H9 (cell line): ENCODE data around the gene USP12. TPM values are rescaled to one million over a fixed set of nuclear protein-coding genes. Genes with fewer than 3 reads are reported as not detected.

Experiments used
- DNase-seq: peaks from one replicate; pipeline ENCODE4 v3.0.0-alpha.2; 2017
- H2AFZ ChIP-seq: one replicate; pipeline ENCODE4 v1.6.1; 2013; ENCODE audit warnings: mild to moderate bottlenecking, low read length, control low read depth, moderate library complexity
- H2AK5ac ChIP-seq: 2 replicates; pipeline ENCODE4 v1.6.1; 2013; ENCODE audit warnings: low read length, control low read depth, mixed read lengths; ENCODE audit not compliant: insufficient read length
- H2BK120ac ChIP-seq: one replicate; pipeline ENCODE4 v1.6.1; 2013; ENCODE audit warnings: low read depth, mild to moderate bottlenecking, low read length, control low read depth, inconsistent platforms; ENCODE audit not compliant: poor library complexity, severe bottlenecking
- H2BK12ac ChIP-seq: 2 replicates; pipeline ENCODE4 v1.6.1; 2013; ENCODE audit warnings: low read length, control low read depth, mixed read lengths, low read depth; ENCODE audit not compliant: insufficient read length
- H2BK15ac ChIP-seq: 2 replicates; pipeline ENCODE4 v1.6.1; 2013; ENCODE audit warnings: low read depth, low read length, control low read depth
- H2BK20ac ChIP-seq: one replicate; pipeline ENCODE4 v1.6.1; 2013; ENCODE audit warnings: low read depth, mild to moderate bottlenecking, low read length, control low read depth, inconsistent platforms; ENCODE audit not compliant: poor library complexity, severe bottlenecking
- H2BK5ac ChIP-seq: 2 replicates; pipeline ENCODE4 v1.6.1; 2013; ENCODE audit warnings: low read length, control low read depth, mixed read lengths; ENCODE audit not compliant: insufficient read length
- H3K14ac ChIP-seq: 2 replicates; pipeline ENCODE4 v1.6.1; 2013; ENCODE audit warnings: low read length, control low read depth; ENCODE audit not compliant: insufficient read depth
- H3K18ac ChIP-seq: 2 replicates; pipeline ENCODE4 v1.6.1; 2013; ENCODE audit warnings: low read depth, mild to moderate bottlenecking, mixed read lengths, low read length, control low read depth; ENCODE audit not compliant: insufficient read length
- H3K23ac ChIP-seq: 2 replicates; pipeline ENCODE4 v1.6.1; 2013; ENCODE audit warnings: low read length, control low read depth, mixed read lengths, low read depth; ENCODE audit not compliant: insufficient read length
- H3K23me2 ChIP-seq: 2 replicates; pipeline ENCODE4 v1.6.1; 2013; ENCODE audit warnings: low read depth, mild to moderate bottlenecking, mixed read lengths, low read length, control low read depth; ENCODE audit not compliant: insufficient read length, poor library complexity, severe bottlenecking
- H3K27ac ChIP-seq: 2 replicates; pipeline ENCODE4 v1.5.1; 2013; ENCODE audit warnings: low read length, control low read depth, mixed read lengths, low read depth; ENCODE audit not compliant: insufficient read length
- H3K27me3 ChIP-seq: 2 replicates; pipeline ENCODE4 v1.6.1; 2013; ENCODE audit warnings: low read length, control low read depth, inconsistent platforms; ENCODE audit not compliant: insufficient read depth
- H3K4ac ChIP-seq: 2 replicates; pipeline ENCODE4 v1.6.1; 2013; ENCODE audit warnings: low read depth, mild to moderate bottlenecking, control low read depth, inconsistent platforms, low read length, moderate library complexity
- H3K4me1 ChIP-seq: 2 replicates; pipeline ENCODE4 v1.6.1; 2013; ENCODE audit warnings: low read length, control low read depth, inconsistent platforms; ENCODE audit not compliant: insufficient read depth
- H3K4me2 ChIP-seq: 2 replicates; pipeline ENCODE4 v1.6.1; 2013; ENCODE audit warnings: low read length, control low read depth, mixed read lengths; ENCODE audit not compliant: insufficient read length, insufficient read depth
- H3K56ac ChIP-seq: 2 replicates; pipeline ENCODE4 v1.6.1; 2013; ENCODE audit warnings: low read depth, mild to moderate bottlenecking, mixed read lengths, low read length, control low read depth; ENCODE audit not compliant: insufficient read length
- H3K79me1 ChIP-seq: 2 replicates; pipeline ENCODE4 v1.6.1; 2013; ENCODE audit warnings: low read depth, mild to moderate bottlenecking, moderate library complexity, low read length, control low read depth, inconsistent platforms; ENCODE audit not compliant: insufficient read depth, poor library complexity, severe bottlenecking
- H3K79me2 ChIP-seq: 2 replicates; pipeline ENCODE4 v1.6.1; 2013; ENCODE audit warnings: low read length, control low read depth, inconsistent platforms; ENCODE audit not compliant: insufficient read depth
- H3K9ac ChIP-seq: 2 replicates; pipeline ENCODE4 v1.6.1; 2013; ENCODE audit warnings: low read length, control low read depth, mixed read lengths; ENCODE audit not compliant: insufficient read length; ENCODE audit errors: extremely low read depth
- H3K9me3 ChIP-seq: one replicate; pipeline ENCODE4 v1.6.1; 2013; ENCODE audit warnings: low read depth, low read length, inconsistent platforms; ENCODE audit not compliant: control insufficient read depth
- H3T11ph ChIP-seq: one replicate; pipeline ENCODE4 v1.6.1; 2013; ENCODE audit warnings: mild to moderate bottlenecking, low read length, control low read depth, inconsistent platforms
- H4K20me1 ChIP-seq: one replicate; pipeline ENCODE4 v1.6.1; 2013; ENCODE audit not compliant: control insufficient read depth, insufficient read length, insufficient read depth
- H4K5ac ChIP-seq: 2 replicates; pipeline ENCODE4 v1.6.1; 2013; ENCODE audit warnings: low read depth, mild to moderate bottlenecking, mixed read lengths, low read length, control low read depth; ENCODE audit not compliant: insufficient read length
- H4K8ac ChIP-seq: replicated peaks from 2 replicates; pipeline ENCODE4 v1.6.1; 2013; ENCODE audit warnings: low read length, control low read depth, mixed read lengths, low read depth; ENCODE audit not compliant: insufficient read length
- H4K91ac ChIP-seq: 2 replicates; pipeline ENCODE4 v1.6.1; 2013; ENCODE audit warnings: low read depth, mild to moderate bottlenecking, moderate library complexity, mixed read lengths, low read length, control low read depth; ENCODE audit not compliant: insufficient read length
- H3K27ac Mint-ChIP-seq, 3 experiments: 2 replicates in 2 of 3; 3 replicates in 1 of 3; pipeline ENCODE4 v1.8.0; 2020 to 2021; ENCODE audit warnings: mixed read lengths in 3 of 3, mild to moderate bottlenecking in 1 of 3, moderate library complexity in 1 of 3
- H3K27me3 Mint-ChIP-seq: 2 replicates; pipeline ENCODE4 v1.8.0; 2021; ENCODE audit warnings: low read depth, mild to moderate bottlenecking, moderate library complexity, mixed read lengths
- H3K36me3 Mint-ChIP-seq, 3 experiments: 2 replicates in 2 of 3; 3 replicates in 1 of 3; pipeline ENCODE4 v1.8.0; 2020 to 2021; ENCODE audit warnings: low read depth in 3 of 3, mixed read lengths in 3 of 3; ENCODE audit not compliant: insufficient read depth in 1 of 3
- H3K4me1 Mint-ChIP-seq, 2 experiments: 2 replicates each; pipeline ENCODE4 v1.8.0; 2020; ENCODE audit warnings: mixed read lengths in 2 of 2
- H3K4me3 Mint-ChIP-seq, 2 experiments: 2 replicates in 1 of 2; 3 replicates in 1 of 2; pipeline ENCODE4 v1.8.0; 2020 to 2021; ENCODE audit warnings: mild to moderate bottlenecking in 2 of 2, mixed read lengths in 2 of 2, moderate library complexity in 1 of 2
- H3K9me3 Mint-ChIP-seq, 2 experiments: 2 replicates in 1 of 2; 3 replicates in 1 of 2; pipeline ENCODE4 v1.8.0; 2020; ENCODE audit warnings: mild to moderate bottlenecking in 2 of 2, mixed read lengths in 2 of 2, moderate library complexity in 1 of 2
- CTCF ChIP-seq: fragments of 200-600 bp; sonication (generic); conservative IDR thresholded peaks from 3 replicates; pipeline ENCODE4 v1.8.0; 2021; ENCODE audit warnings: antibody characterized with exemption, mild to moderate bottlenecking
- WGBS: extraction: QIAGEN DNeasy Blood & Tissue Kit; methylation state at CpG from one replicate; pipeline ENCODE4 v1.1.7; 2013; ENCODE audit warnings: missing lambda C conversion rate, low lambda C conversion rate, mixed read lengths; ENCODE audit not compliant: insufficient read length; ENCODE audit errors: extremely low coverage; 5-methylcytosine and 5-hydroxymethylcytosine counted together
- total RNA-seq: library from RNA; stranded (reverse); gene quantifications from 2 replicates; pipeline ENCODE4 v1.2.1, GENCODE V29; 2021

The USP12 gene
- total RNA-seq, 1 experiment from 2014 or later, result 24.8 TPM

DNA sequence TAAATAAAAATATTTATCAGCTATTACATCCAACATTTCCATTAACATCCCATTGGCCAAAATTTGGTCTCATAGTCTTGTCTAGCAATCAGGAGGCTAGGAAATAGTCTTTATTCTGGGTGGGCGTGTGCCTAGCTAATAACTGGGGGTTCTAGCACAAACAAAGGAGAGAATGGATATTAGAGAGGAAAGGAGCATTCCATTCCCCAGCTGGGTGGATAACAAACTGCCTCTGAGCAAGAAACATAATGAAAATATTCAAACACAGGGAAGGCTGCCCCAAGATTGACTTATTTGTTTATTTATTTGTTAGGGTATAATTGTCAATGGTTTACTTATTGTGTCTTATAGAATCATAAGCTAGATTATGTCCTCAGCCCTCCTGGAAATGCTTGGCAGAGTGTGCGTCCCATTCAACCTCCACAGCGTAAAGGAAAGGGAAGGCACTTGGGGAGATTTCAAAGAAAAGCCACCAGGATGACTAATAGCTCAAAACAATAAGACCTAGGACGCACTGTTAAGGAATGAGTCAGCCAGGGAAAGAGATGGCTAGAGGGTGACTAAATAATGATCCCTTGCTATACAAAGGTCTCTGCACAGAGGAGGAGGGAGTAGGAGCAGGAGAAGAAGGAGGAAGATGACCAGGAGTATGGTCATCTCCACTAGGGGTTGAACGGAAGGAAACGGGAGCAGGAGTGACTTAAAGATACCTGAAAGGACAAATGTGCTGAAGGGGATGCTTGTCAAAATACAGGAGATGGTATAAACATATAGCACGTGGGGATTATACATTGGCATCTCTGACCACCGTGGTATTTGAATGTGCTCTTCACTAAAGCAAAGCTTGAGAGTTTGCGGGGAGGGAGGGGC is 23.5 kb upstream of the USP12 start:
- H2BK15ac ChIP-seq, result no peak overlapping the region
- peak; percentile 8; the same call in 1 of the 3 replicates for TF ChIP-seq CTCF
- peak; percentile 35 for DNase-seq
- no peak overlapping the region for H3K14ac ChIP-seq
- H3K9me3 Mint-ChIP-seq, result no peaks in the 10 kb centered on the region
- no peak overlapping the region for H2BK12ac ChIP-seq
- peaks cover 22 to 23% of the 10 kb centered on the region in 2 experiments for H3K4me1 Mint-ChIP-seq
- H3K9ac ChIP-seq, result no peak overlapping the region
- no peak overlapping the region for H3K4ac ChIP-seq
- H3K79me2 ChIP-seq, result no peaks in the 10 kb centered on the region
- H2AFZ ChIP-seq, result peak overlapping the region; percentile 4
- H2BK20ac ChIP-seq, result no peak overlapping the region
- no peaks in the 10 kb centered on the region for H3K79me1 ChIP-seq
- no peak overlapping the region for H4K91ac ChIP-seq
- no peak overlapping the region for H3K56ac ChIP-seq
- no peaks in the 10 kb centered on the region for H3K23me2 ChIP-seq
- H2AK5ac ChIP-seq, result no peak overlapping the region
- peak overlapping the region; percentile 24 for H3K4me2 ChIP-seq
- H2BK120ac ChIP-seq, result no peak overlapping the region
- no peak overlapping the region for H4K5ac ChIP-seq
- H3K18ac ChIP-seq, result no peak overlapping the region
- no peak overlapping the region for H3K23ac ChIP-seq
- H3K27me3 ChIP-seq, result no peaks in the 10 kb centered on the region
- H3K9me3 ChIP-seq, result no peaks in the 10 kb centered on the region
- H3K27me3 Mint-ChIP-seq, result no peaks in the 10 kb centered on the region
- no peak overlapping the region for H2BK5ac ChIP-seq
- WGBS, result no CpG with 5 or more reads among the region's 9 CpGs
- peak overlapping the region in 1 of 3 experiments; percentile 45; a peak in 2 of 7 replicates for H3K27ac Mint-ChIP-seq
- no peak overlapping the region for H4K8ac ChIP-seq
- no peak overlapping the region for H3T11ph ChIP-seq
- H4K20me1 ChIP-seq, result no peaks in the 10 kb centered on the region
- no peak overlapping the region for H3K27ac ChIP-seq
- H3K4me1 ChIP-seq, result no peaks in the 10 kb centered on the region
- H3K36me3 Mint-ChIP-seq, result no peaks in the 10 kb centered on the region
- H3K4me3 Mint-ChIP-seq, result no peak overlapping the region
